CD4-positive, CD25-positive, alpha-beta regulatory T cell (primary cell): ENCODE data around the gene THEMIS. TPM values are rescaled to one million over a fixed set of nuclear protein-coding genes. Genes with fewer than 3 reads are reported as not detected.

Experiments used
- ATAC-seq, 2 donors: fragments of 150-1000 bp; cut with Tn5 transposase; one replicate each; pipeline ENCODE4 v1.10.0; 2021; ENCODE audit warnings: low read depth in 2 of 2, moderate number of reproducible peaks in 2 of 2, moderate library complexity in 1 of 2
- DNase-seq, 3 donors: peaks; one replicate each; pipeline versions ENCODE4 v3.0.0 to v3.0.0-alpha.2; 2012 to 2022; ENCODE audit warnings: mixed read lengths in 1 of 3
- H3K27ac ChIP-seq: one replicate; pipeline ENCODE4 v1.7.0; 2013; ENCODE audit warnings: mild to moderate bottlenecking, low read length; ENCODE audit not compliant: insufficient read depth, poor library complexity, severe bottlenecking
- H3K27me3 ChIP-seq: one replicate; pipeline ENCODE4 v1.7.0; 2013; ENCODE audit warnings: low read length; ENCODE audit not compliant: control insufficient read depth, insufficient read depth
- H3K36me3 ChIP-seq: one replicate; pipeline ENCODE4 v1.7.0; 2013; ENCODE audit warnings: mild to moderate bottlenecking, low read length, moderate library complexity; ENCODE audit not compliant: control insufficient read depth, insufficient read depth
- H3K4me1 ChIP-seq: 2 replicates; pipeline ENCODE4 v1.7.0; 2013; ENCODE audit warnings: mild to moderate bottlenecking, low read length; ENCODE audit not compliant: insufficient read depth, control insufficient read depth, poor library complexity, severe bottlenecking
- H3K4me3 ChIP-seq: one replicate; pipeline ENCODE4 v1.7.0; 2013; ENCODE audit warnings: low read depth, mild to moderate bottlenecking, low read length, moderate library complexity
- H3K9me3 ChIP-seq, 2 experiments: 1 replicate in 1 of 2; 2 replicates in 1 of 2; pipeline ENCODE4 v1.7.0; 2013; ENCODE audit warnings: low read length in 2 of 2, mild to moderate bottlenecking in 1 of 2, moderate library complexity in 1 of 2; ENCODE audit not compliant: control insufficient read depth in 2 of 2
- H3K27ac Mint-ChIP-seq, 3 donors: one replicate each; pipeline ENCODE4 v1.8.0; 2020 to 2022; ENCODE audit warnings: mild to moderate bottlenecking in 3 of 3, mixed read lengths in 3 of 3, moderate library complexity in 2 of 3
- H3K27me3 Mint-ChIP-seq: one replicate; pipeline ENCODE4 v1.8.0; 2022; ENCODE audit warnings: mild to moderate bottlenecking, mixed read lengths
- H3K36me3 Mint-ChIP-seq: one replicate; pipeline ENCODE4 v1.8.0; 2020; ENCODE audit warnings: mixed read lengths
- H3K4me1 Mint-ChIP-seq, 4 donors: one replicate each; pipeline ENCODE4 v1.8.0; 2020 to 2022; ENCODE audit warnings: mixed read lengths in 4 of 4, mild to moderate bottlenecking in 1 of 4
- H3K4me3 Mint-ChIP-seq, 4 donors: one replicate each; pipeline ENCODE4 v1.8.0; 2020 to 2022; ENCODE audit warnings: mild to moderate bottlenecking in 4 of 4, mixed read lengths in 4 of 4, moderate library complexity in 3 of 4
- H3K9me3 Mint-ChIP-seq, 7 donors: one replicate each; pipeline ENCODE4 v1.8.0; 2020 to 2022; ENCODE audit warnings: mixed read lengths in 7 of 7, mild to moderate bottlenecking in 3 of 7, moderate library complexity in 2 of 7
- polyA plus RNA-seq, 4 donors: library from polyadenylated mRNA; unstranded; fragments of 300-500 nt; fragmentation: Illumina TruSeq; gene quantifications; one replicate each; pipeline ENCODE4 v1.2.3, GENCODE V29; 2021
- total RNA-seq: library from RNA; stranded (reverse); gene quantifications from one replicate; pipeline ENCODE4 v1.2.3, GENCODE V29; 2022

The THEMIS gene
- total and polyA plus RNA-seq, 5 donors from 2014 or later, result 6.5 to 22.8 (median 13.5) TPM

GRCh38 chr6:127924440-127924839, 23.6 kb upstream of the THEMIS start:
- ATAC-seq (no peak), DNase-seq (no peak)
- no peaks in the 10 kb centered on the region for H3K27me3 ChIP-seq
- no peaks in the 10 kb centered on the region for H3K36me3 Mint-ChIP-seq
- peaks cover 0 to 16% (median 11%) of the 10 kb centered on the region in 7 donors for H3K9me3 Mint-ChIP-seq
- no peaks in the 10 kb centered on the region for H3K27me3 Mint-ChIP-seq
- no peak overlapping the region for H3K27ac ChIP-seq
- H3K27ac Mint-ChIP-seq, result no peak overlapping the region
- H3K4me1 ChIP-seq, result no peaks in the 10 kb centered on the region
- H3K4me1 Mint-ChIP-seq, result peaks cover 8 to 35% (median 17%) of the 10 kb centered on the region in 4 donors
- H3K9me3 ChIP-seq, result peaks cover 0 to 4% of the 10 kb centered on the region in 2 experiments
- no peak overlapping the region for H3K4me3 Mint-ChIP-seq
- H3K4me3 ChIP-seq, result no peak overlapping the region
- no peaks in the 10 kb centered on the region for H3K36me3 ChIP-seq

GRCh38 chr6:127924031-127924430, 23.2 kb upstream of the THEMIS start:
- Mint-ChIP-seq H3K36me3 (no peaks in the 10 kb centered on the region), H3K9me3 (peaks cover 0 to 16% (median 11%) of the 10 kb centered on the region in 7 donors), H3K27me3 (no peaks in the 10 kb centered on the region), H3K27ac (no peak overlapping the region), H3K4me1 (peaks cover 9 to 39% (median 20%) of the 10 kb centered on the region in 4 donors), H3K4me3 (no peak overlapping the region)
- H3K27ac ChIP-seq, result no peak overlapping the region
- no peaks in the 10 kb centered on the region for H3K36me3 ChIP-seq
- no peak for DNase-seq
- no peaks in the 10 kb centered on the region for H3K27me3 ChIP-seq
- no peak overlapping the region for H3K4me3 ChIP-seq
- peaks cover 1% of the 10 kb centered on the region for H3K4me1 ChIP-seq
- no peak for ATAC-seq
- peaks cover 0 to 4% of the 10 kb centered on the region in 2 experiments for H3K9me3 ChIP-seq

DNA sequence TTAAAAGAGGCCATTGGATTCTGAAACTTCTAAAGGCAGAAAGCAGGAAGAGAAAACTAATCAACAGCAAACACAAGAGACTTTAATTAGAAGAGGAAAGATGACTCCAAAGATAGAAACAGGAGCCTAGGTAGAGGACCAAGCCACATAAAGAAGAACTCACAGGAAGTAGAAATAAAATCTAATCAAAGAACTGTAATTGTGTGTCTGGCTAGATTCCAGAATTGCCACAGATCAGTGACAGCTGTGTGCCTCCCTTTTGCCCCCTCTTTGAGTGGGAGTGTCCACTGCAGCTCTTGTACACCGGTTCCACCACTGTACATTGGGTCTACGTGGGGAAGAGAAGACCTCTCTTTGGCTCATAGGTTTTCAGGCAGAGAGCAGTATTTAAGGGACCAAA, 22.3 kb upstream of the THEMIS start:
- peaks cover 17 to 47% (median 28%) of the 10 kb centered on the region in 4 donors for H3K4me1 Mint-ChIP-seq
- DNase-seq (no peak), ATAC-seq (no peak)
- no peak overlapping the region for H3K27ac Mint-ChIP-seq
- H3K27me3 Mint-ChIP-seq, result no peaks in the 10 kb centered on the region
- no peaks in the 10 kb centered on the region for H3K27me3 ChIP-seq
- no peaks in the 10 kb centered on the region for H3K36me3 Mint-ChIP-seq
- no peak overlapping the region for H3K27ac ChIP-seq
- no peaks in the 10 kb centered on the region for H3K36me3 ChIP-seq
- H3K9me3 ChIP-seq, result peaks cover 0 to 4% of the 10 kb centered on the region in 2 experiments
- H3K4me3 ChIP-seq, result no peak overlapping the region
- H3K4me3 Mint-ChIP-seq, result peak overlapping the region in 1 of 4 donors; percentile 4
- peaks cover 9% of the 10 kb centered on the region for H3K4me1 ChIP-seq
- H3K9me3 Mint-ChIP-seq, result peaks cover 0 to 10% (median 6%) of the 10 kb centered on the region in 7 donors

- no peaks in the 10 kb centered on the region for H3K36me3 Mint-ChIP-seq
- H3K4me1 Mint-ChIP-seq, result peaks cover 19 to 57% (median 31%) of the 10 kb centered on the region in 4 donors
- Histone ChIP-seq H3K9me3 (peaks cover 0 to 4% of the 10 kb centered on the region in 2 experiments), H3K4me1 (peaks cover 17% of the 10 kb centered on the region), H3K27ac (no peak overlapping the region), H3K27me3 (no peaks in the 10 kb centered on the region), H3K4me3 (no peak overlapping the region), H3K36me3 (no peaks in the 10 kb centered on the region)
- H3K27me3 Mint-ChIP-seq, result no peaks in the 10 kb centered on the region
- H3K27ac Mint-ChIP-seq, result no peak overlapping the region
- DNase-seq (no peak), ATAC-seq (no peak)
- peaks cover 0 to 10% (median 3%) of the 10 kb centered on the region in 7 donors for H3K9me3 Mint-ChIP-seq
- H3K4me3 Mint-ChIP-seq, result no peak overlapping the region
Observed at GRCh38 chr6:127921982-127922381, 21.1 kb upstream of the THEMIS start.

GRCh38 chr6:127920804-127921203, 19.9 kb upstream of the THEMIS start:
- Histone ChIP-seq H3K36me3 (no peaks in the 10 kb centered on the region), H3K27ac (no peak overlapping the region), H3K4me1 (peaks cover 17% of the 10 kb centered on the region), H3K27me3 (no peaks in the 10 kb centered on the region), H3K4me3 (no peak overlapping the region), H3K9me3 (peaks cover 0 to under 1% of the 10 kb centered on the region in 2 experiments)
- DNase-seq (no peak), ATAC-seq (no peak)
- Mint-ChIP-seq H3K4me1 (peaks cover 19 to 59% (median 34%) of the 10 kb centered on the region in 4 donors), H3K27ac (no peak overlapping the region), H3K9me3 (peaks cover 0 to 8% (median 3%) of the 10 kb centered on the region in 7 donors), H3K27me3 (no peaks in the 10 kb centered on the region), H3K4me3 (no peak overlapping the region), H3K36me3 (no peaks in the 10 kb centered on the region)

DNA sequence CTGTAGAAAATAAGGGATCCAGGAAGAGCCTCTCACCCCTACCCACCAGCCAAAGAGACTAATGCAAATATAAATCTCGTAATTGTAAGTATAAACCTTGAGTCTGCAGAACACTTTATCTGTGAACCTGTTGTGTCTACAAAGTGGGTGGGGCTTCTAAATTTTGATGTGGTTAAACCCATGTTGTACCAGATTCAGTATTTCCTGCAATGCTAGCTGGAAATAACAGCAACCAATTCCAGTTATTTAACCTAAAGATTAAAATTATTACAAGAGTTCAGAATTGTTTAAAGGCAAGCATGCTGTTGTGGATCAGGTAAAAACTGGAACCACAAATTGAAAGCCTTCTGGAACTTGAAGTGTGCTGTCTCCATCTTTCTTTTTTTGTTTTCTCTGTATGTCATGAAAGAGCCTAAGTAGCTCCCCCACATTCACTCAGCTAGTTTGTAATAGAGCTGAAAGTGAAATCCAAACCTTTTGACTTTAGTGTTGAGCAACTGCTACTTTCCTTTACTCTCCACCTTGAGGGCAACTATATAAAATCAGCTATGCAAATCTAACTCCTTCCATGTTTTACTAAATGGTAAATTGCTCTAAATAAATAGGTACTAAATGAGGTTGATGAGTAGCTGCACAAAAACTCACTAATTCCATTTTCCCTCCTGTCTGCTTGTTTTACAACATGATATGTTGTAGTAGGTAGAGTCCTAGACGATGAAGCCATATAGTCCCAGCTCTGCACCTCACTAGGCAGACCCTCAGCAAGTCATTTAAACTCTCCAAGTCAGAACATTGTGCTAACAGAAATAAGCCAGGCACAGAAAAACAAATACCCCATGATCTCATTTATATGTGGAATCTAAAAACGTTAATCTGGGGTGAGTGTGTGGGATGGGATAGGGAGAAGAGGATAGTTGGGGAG, 17.9 kb upstream of the THEMIS start:
- H3K27ac ChIP-seq, result no peak overlapping the region

GRCh38 chr6:127917766-127918165, 16.9 kb upstream of the THEMIS start:
- Histone ChIP-seq H3K4me1 (peaks cover 17% of the 10 kb centered on the region), H3K9me3 (no peaks in the 10 kb centered on the region), H3K27me3 (no peaks in the 10 kb centered on the region), H3K4me3 (peak overlapping the region; percentile 54), H3K36me3 (no peaks in the 10 kb centered on the region), H3K27ac (no peak overlapping the region)
- no peak overlapping the region for H3K27ac Mint-ChIP-seq
- H3K4me3 Mint-ChIP-seq, result no peak overlapping the region
- H3K9me3 Mint-ChIP-seq, result peaks cover 0 to 3% (median 0%) of the 10 kb centered on the region in 7 donors
- H3K27me3 Mint-ChIP-seq, result no peaks in the 10 kb centered on the region
- peaks cover 11 to 48% (median 25%) of the 10 kb centered on the region in 4 donors for H3K4me1 Mint-ChIP-seq
- ATAC-seq (no peak), DNase-seq (no peak)
- peaks cover 5% of the 10 kb centered on the region for H3K36me3 Mint-ChIP-seq

More for the DNA sequence above, 17.9 kb upstream of the THEMIS start:
- peaks cover 11 to 56% (median 30%) of the 10 kb centered on the region in 4 donors for H3K4me1 Mint-ChIP-seq
- peak in 2 of 3 donors; percentile 48 to 66 for DNase-seq
- Histone ChIP-seq H3K4me3 (peak overlapping the region; percentile 54), H3K36me3 (no peaks in the 10 kb centered on the region), H3K4me1 (peaks cover 17% of the 10 kb centered on the region), H3K27me3 (no peaks in the 10 kb centered on the region), H3K9me3 (no peaks in the 10 kb centered on the region)
- ATAC-seq, result peak; percentile 75 to 82
- H3K36me3 Mint-ChIP-seq, result no peaks in the 10 kb centered on the region
- peak overlapping the region in 3 of 4 donors; percentile 14 to 76 (median 63) for H3K4me3 Mint-ChIP-seq
- peak overlapping the region; percentile 2 to 66 (median 43) for H3K27ac Mint-ChIP-seq
- H3K27me3 Mint-ChIP-seq, result no peaks in the 10 kb centered on the region
- peaks cover 0 to 3% (median 0%) of the 10 kb centered on the region in 7 donors for H3K9me3 Mint-ChIP-seq
